Liver (tissue), 3 donors: ENCODE results near the gene ANKRD9.

Experiments
- CTCF ChIP-seq: fragments of 150-350 bp; IDR thresholded peaks from 2 replicates; pipeline ENCODE4 v1.5.1; 2017; ENCODE audit warnings: improper control_type of control experiment, low read depth, low read length; ENCODE audit not compliant: missing input control
- GABPA ChIP-seq, 2 donors: IDR thresholded peaks in 1 of 2; conservative IDR thresholded peaks in 1 of 2; 2 replicates each; pipeline ENCODE4 v1.6.1; 2016; ENCODE audit warnings: antibody characterized with exemption in 2 of 2, mild to moderate bottlenecking in 1 of 2, moderate library complexity in 1 of 2
- HNF4A ChIP-seq, 2 donors: conservative IDR thresholded peaks; 2 replicates each; pipeline ENCODE4 v1.6.1; 2016; ENCODE audit warnings: antibody characterized with exemption in 2 of 2, mild to moderate bottlenecking in 2 of 2
- JUND ChIP-seq, 2 donors: IDR thresholded peaks; 2 replicates each; pipeline ENCODE4 v1.6.1; 2016; ENCODE audit warnings: antibody characterized with exemption in 2 of 2
- MAX ChIP-seq: IDR thresholded peaks from 2 replicates; pipeline ENCODE4 v1.6.1; 2016; ENCODE audit warnings: antibody characterized with exemption
- RAD21 ChIP-seq, 2 donors: IDR thresholded peaks; 2 replicates each; pipeline ENCODE4 v1.6.1; 2016; ENCODE audit warnings: antibody characterized with exemption in 2 of 2, mild to moderate bottlenecking in 2 of 2
- REST ChIP-seq: IDR thresholded peaks from 2 replicates; pipeline ENCODE4 v1.6.1; 2016; ENCODE audit warnings: antibody characterized with exemption, mild to moderate bottlenecking
- RXRA ChIP-seq, 2 donors: IDR thresholded peaks; 2 replicates each; pipeline ENCODE4 v1.6.1; 2017 to 2018; ENCODE audit warnings: antibody characterized with exemption in 2 of 2, mild to moderate bottlenecking in 1 of 2
- SP1 ChIP-seq: IDR thresholded peaks from 2 replicates; pipeline ENCODE4 v1.6.1; 2018; ENCODE audit warnings: antibody characterized with exemption, mild to moderate bottlenecking
- YY1 ChIP-seq: IDR thresholded peaks from 2 replicates; pipeline ENCODE4 v1.6.1; 2016; ENCODE audit warnings: antibody characterized with exemption, mild to moderate bottlenecking
- donor health status: healthy.
- donor health status: healthy.

GRCh38 chr14:102556098-102556677, 46.6 kb upstream of the ANKRD9 start:
- TF ChIP-seq CTCF (no peak), YY1 (no peak), REST (no peak), MAX (no peak), RAD21 (IDR thresholded peaks at IDR 0.05) (no peak), GABPA (IDR thresholded peaks at IDR 0.05 in 1 of 2, conservative IDR thresholded peaks at IDR 0.05 in 1 of 2) (no peak), SP1 (no peak), JUND (IDR thresholded peaks at IDR 0.05) (no peak), RXRA (IDR thresholded peaks at IDR 0.05) (no peak), HNF4A (conservative IDR thresholded peaks at IDR 0.05) (no peak)
